SK-N-SH (cell line): ENCODE results near the gene PRKCD. TPM values are rescaled to one million over a fixed set of nuclear protein-coding genes. Genes with fewer than 3 reads are reported as not detected.

ENCODE experiments used
- CTCF ChIA-PET: fragments of 300-600, 350-600 bp; formaldehyde crosslinking; extraction: SDS; loops from one replicate; lab custom pipeline; 2021; lab: Yijun Ruan, JAX
- POLR2A ChIA-PET: fragments of 350-600 bp; sonication (Branson Sonifier 250); formaldehyde crosslinking; extraction: SDS; loops from one replicate; lab custom pipeline; 2020; ENCODE audit warnings: antibody characterized with exemption, inconsistent platforms; lab: Yijun Ruan, JAX
- DNase-seq: peaks from one replicate; pipeline ENCODE4 v3.0.0; 2012
- H2AFZ ChIP-seq: fragments of 200-600 bp; sonication (generic); 2 replicates; pipeline ENCODE4 v1.8.1; 2016; ENCODE audit warnings: antibody characterized with exemption, mild to moderate bottlenecking, low read depth
- H3F3A ChIP-seq: fragments of 200-600 bp; sonication (generic); replicated peaks from 2 replicates; pipeline ENCODE3; 2016; ENCODE audit warnings: antibody characterized with exemption, mild to moderate bottlenecking; ENCODE audit not compliant: insufficient read depth
- H3K27ac ChIP-seq, 2 experiments: fragments of 200-500 bp in 1 of 2; fragments of 200-600 bp in 1 of 2; sonication (Bioruptor generic) in 1 of 2; sonication (generic), shearing (Covaris generic) in 1 of 2; 2 replicates each; pipeline versions ENCODE4 v1.5.1 to v1.6.1; 2014 to 2016; ENCODE audit warnings: low read depth in 2 of 2, inconsistent platforms in 1 of 2, low read length in 1 of 2, mild to moderate bottlenecking in 1 of 2, mixed read lengths in 1 of 2
- H3K27me3 ChIP-seq: fragments of 200-600 bp; sonication (generic), shearing (Covaris generic); 2 replicates; pipeline ENCODE4 v1.6.1; 2016; ENCODE audit warnings: mixed run types; ENCODE audit not compliant: insufficient read depth
- H3K36me3 ChIP-seq, 2 experiments: fragments of 200-500 bp in 1 of 2; fragments of 200-600 bp in 1 of 2; sonication (Bioruptor generic) in 1 of 2; sonication (generic) in 1 of 2; replicated peaks in 1 of 2; 2 replicates each; pipeline versions ENCODE3 to v1.5.1; 2014 to 2016; ENCODE audit warnings: low read length in 1 of 2, mild to moderate bottlenecking in 1 of 2; ENCODE audit not compliant: insufficient read depth in 2 of 2, control insufficient read depth in 1 of 2
- H3K4me1 ChIP-seq, 2 experiments: fragments of 200-500 bp in 1 of 2; fragments of 200-600 bp in 1 of 2; sonication (Bioruptor generic) in 1 of 2; sonication (generic), shearing (Covaris generic) in 1 of 2; 2 replicates each; pipeline versions ENCODE4 v1.5.1 to v1.6.1; 2014 to 2016; ENCODE audit warnings: low read depth in 1 of 2, low read length in 1 of 2, mixed run types in 1 of 2; ENCODE audit not compliant: insufficient read depth in 2 of 2, control insufficient read depth in 1 of 2
- H3K4me2 ChIP-seq: fragments of 200-600 bp; sonication (generic), shearing (Covaris generic); 2 replicates; pipeline ENCODE4 v1.6.1; 2017; ENCODE audit warnings: mixed run types
- H3K4me3 ChIP-seq, 2 experiments: fragments of 200-500 bp in 1 of 2; fragments of 200-600 bp in 1 of 2; sonication (Bioruptor generic) in 1 of 2; sonication (generic), shearing (Covaris generic) in 1 of 2; 2 replicates each; pipeline versions ENCODE4 v1.5.1 to v1.8.1; 2014 to 2016; ENCODE audit warnings: low read depth in 2 of 2, inconsistent platforms in 1 of 2, low read length in 1 of 2, mild to moderate bottlenecking in 1 of 2, mixed read lengths in 1 of 2, moderate library complexity in 1 of 2
- H3K79me2 ChIP-seq: fragments of 200-600 bp; sonication (generic); 2 replicates; pipeline ENCODE4 v1.8.1; 2017; ENCODE audit warnings: mild to moderate bottlenecking; ENCODE audit not compliant: insufficient read depth
- H3K9ac ChIP-seq: fragments of 200-600 bp; sonication (generic); 2 replicates; pipeline ENCODE4 v1.6.1; 2017; ENCODE audit warnings: mixed run types
- H3K9me2 ChIP-seq: fragments of 200-600 bp; sonication (generic); 2 replicates; pipeline ENCODE4 v1.6.1; 2017; ENCODE audit warnings: mixed run types
- H3K9me3 ChIP-seq: fragments of 200-600 bp; sonication (generic); 2 replicates; pipeline ENCODE4 v1.6.1; 2017; ENCODE audit warnings: mixed run types, mild to moderate bottlenecking, moderate library complexity
- H4K20me1 ChIP-seq: fragments of 200-600 bp; sonication (generic); 2 replicates; pipeline ENCODE4 v1.6.1; 2017; ENCODE audit warnings: mild to moderate bottlenecking, mixed run types; ENCODE audit not compliant: insufficient read depth
- CTCF ChIP-seq: fragments of 200-600 bp; sonication (generic); IDR thresholded peaks from 2 replicates; pipeline ENCODE4 v1.6.1; 2017; ENCODE audit warnings: antibody characterized with exemption, mild to moderate bottlenecking, moderate library complexity
- ELF1 ChIP-seq: IDR thresholded peaks from 2 replicates; pipeline ENCODE4 v1.4.0; 2012
- EZH2phosphoT487 ChIP-seq: fragments of 200-600 bp; sonication (generic); IDR thresholded peaks from 2 replicates; pipeline ENCODE4 v1.6.1; 2017; ENCODE audit warnings: low read depth, mixed run types, mild to moderate bottlenecking, antibody characterized with exemption, moderate library complexity, borderline replicate concordance
- FOXJ3 ChIP-seq: sonication (generic); formaldehyde crosslinking; IDR thresholded peaks from 2 replicates; pipeline ENCODE4 v1.5.1; 2020; ENCODE audit warnings: mild to moderate bottlenecking, missing genetic modification reagents
- IRF3 ChIP-seq: fragments of 150-350 bp; IDR thresholded peaks from 2 replicates; pipeline ENCODE4 v1.6.1; 2016; ENCODE audit warnings: mild to moderate bottlenecking, low read depth, low read length
- JUND ChIP-seq: IDR thresholded peaks from 2 replicates; pipeline ENCODE4 v1.4.0; 2012
- NRF1 ChIP-seq: IDR thresholded peaks from 2 replicates; pipeline ENCODE4 v1.6.1; 2012; ENCODE audit warnings: low read depth, mild to moderate bottlenecking, low read length
- POLR2AphosphoS5 ChIP-seq: IDR thresholded peaks from 2 replicates; pipeline ENCODE4 v1.6.1; 2012; ENCODE audit warnings: low read depth, low read length
- RCOR1 ChIP-seq: fragments of 150-350 bp; IDR thresholded peaks from 2 replicates; pipeline ENCODE4 v1.6.1; 2017; ENCODE audit warnings: antibody characterized with exemption, low read length
- REST ChIP-seq: IDR thresholded peaks from 2 replicates; pipeline ENCODE4 v1.6.1; 2012; ENCODE audit warnings: mild to moderate bottlenecking, low read depth, low read length, moderate library complexity
- RFX5 ChIP-seq: IDR thresholded peaks from 2 replicates; pipeline ENCODE4 v1.6.1; 2012; ENCODE audit warnings: mild to moderate bottlenecking, improper control_type of control experiment, low read length
- TAF1 ChIP-seq: IDR thresholded peaks from 2 replicates; pipeline ENCODE4 v1.6.1; 2012; ENCODE audit warnings: low read depth, mild to moderate bottlenecking, low read length, moderate library complexity, borderline replicate concordance
- USF1 ChIP-seq: IDR thresholded peaks from 2 replicates; pipeline ENCODE4 v1.4.0; 2012; ENCODE audit warnings: low read depth, borderline replicate concordance
- USF2 ChIP-seq: fragments of 150-350 bp; IDR thresholded peaks from 2 replicates; pipeline ENCODE4 v1.6.1; 2017; ENCODE audit warnings: antibody characterized with exemption, low read length, low read depth, borderline replicate concordance
- YY1 ChIP-seq: IDR thresholded peaks from 2 replicates; pipeline ENCODE4 v1.4.0; 2012; ENCODE audit warnings: low read depth, mild to moderate bottlenecking
- WGBS: methylation state at CpG from one replicate; pipeline ENCODE4 v1.1.6; 2017; ENCODE audit warnings: low lambda C conversion rate; 5-methylcytosine and 5-hydroxymethylcytosine counted together
- polyA plus RNA-seq, 3 experiments: library from polyadenylated mRNA; depleted of rRNA; stranded (reverse); fragments of >200 nt; gene quantifications; 2 replicates each; pipeline ENCODE4 v1.2.3, GENCODE V29; 2012

PRKCD gene
- polyA plus RNA-seq, 1 of the 3 experiments (the other 2 are of a cell fraction), result 29.0 TPM

- no peak for DNase-seq
- Histone ChIP-seq H3K79me2 (no peaks in the 10 kb centered on the region), H3K27ac (no peak overlapping the region), H3K4me1 (no peaks in the 10 kb centered on the region), H3K9me2 (no peaks in the 10 kb centered on the region), H3K27me3 (no peaks in the 10 kb centered on the region), H3F3A (no peaks in the 10 kb centered on the region), H3K36me3 (no peaks in the 10 kb centered on the region), H3K9me3 (no peaks in the 10 kb centered on the region), H3K4me3 (no peak overlapping the region), H2AFZ (no peak overlapping the region), H3K4me2 (no peak overlapping the region), H4K20me1 (no peaks in the 10 kb centered on the region), H3K9ac (no peak overlapping the region)
- TF ChIP-seq USF1, result no peak
- no peak for TF ChIP-seq ELF1
- TF ChIP-seq USF2, result no peak
- no peak for TF ChIP-seq FOXJ3
- no peak for TF ChIP-seq IRF3
- no peak for TF ChIP-seq REST
- TF ChIP-seq POLR2AphosphoS5, result no peak
- TF ChIP-seq TAF1, result no peak
- TF ChIP-seq JUND, result no peak
- TF ChIP-seq CTCF, result no peak
- no peak for TF ChIP-seq YY1
- TF ChIP-seq RCOR1, result no peak
- TF ChIP-seq EZH2phosphoT487, result no peak
- TF ChIP-seq NRF1, result no peak
- no peak for TF ChIP-seq RFX5
- 64% methylated on average over 2 of the region's 2 CpGs for WGBS
- POLR2A ChIA-PET, result no interaction called here
- CTCF ChIA-PET, result interaction anchor here (0.7 to 6.4 kb wide), 8 partner anchors 10 to 82 kb away, joined by 3 to 115 read pairs (median 3); no protein-coding TSS in a partner anchor
These were observed 23.8 kb upstream of the PRKCD start for GRCh38 chr3:53137221-53137620.
